HCT116 (cell line): ENCODE results near the gene ITGBL1. TPM values are rescaled to one million over a fixed set of nuclear protein-coding genes. Genes with fewer than 3 reads are reported as not detected.

ENCODE experiments used
- ATAC-seq: fragments of 200-7000 bp; cut with Tn5 transposase; 2 replicates; pipeline ENCODE4 v1.9.1; 2020; ENCODE audit warnings: mild to moderate bottlenecking, moderate library complexity
- BruUV-seq: library from RNA; stranded (reverse); fragments of 400-500 nt; replicated peaks from 2 replicates; lab custom pipeline; 2021; lab: Mats Ljungman, UMichigan
- CTCF ChIA-PET: fragments of 300-600 bp; sonication (Branson Sonifier 250); formaldehyde crosslinking; loops from one replicate; lab custom pipeline; 2021; ENCODE audit warnings: antibody characterized with exemption; lab: Charles Lee
- POLR2A ChIA-PET: fragments of 300-600, 350-600 bp; sonication (Branson Sonifier 250); formaldehyde crosslinking; loops from one replicate; lab custom pipeline; 2021; ENCODE audit warnings: antibody characterized with exemption; lab: Charles Lee
- RAD21 ChIA-PET, 2 experiments: fragments of 300-600 bp; sonication (Branson Sonifier 250); formaldehyde crosslinking; loops; one replicate each; lab custom pipeline; 2023; ENCODE audit warnings: low total read pairs in 2 of 2; ENCODE audit not compliant: uncharacterized antibody in 2 of 2, unreplicated experiment in 2 of 2, low non-redundant PET in 1 of 2; lab: Charles Lee
- DNase-seq: peaks from one replicate; pipeline ENCODE4 v3.0.0-alpha.2; 2010; ENCODE audit warnings: low read depth, low spot score
- H2AFZ ChIP-seq: fragments of 200-600 bp; shearing (Covaris generic), sonication (generic); 2 replicates; pipeline ENCODE4 v1.6.1; 2017; ENCODE audit warnings: low read depth, mixed run types, mixed read lengths, antibody characterized with exemption, low read length; ENCODE audit not compliant: poor library complexity, severe bottlenecking
- H3K27ac ChIP-seq: 2 replicates; pipeline ENCODE4 v1.5.1; 2012; ENCODE audit warnings: low read depth, low read length
- H3K27me3 ChIP-seq: fragments of 200-600 bp; sonication (generic); 2 replicates; pipeline ENCODE4 v1.6.1; 2016; ENCODE audit warnings: mixed run types, low read length, mixed read lengths; ENCODE audit not compliant: insufficient read depth
- H3K36me3 ChIP-seq, 2 experiments: fragments of 200-500 bp in 1 of 2; fragments of 200-600 bp in 1 of 2; sonication (Bioruptor generic) in 1 of 2; sonication (generic) in 1 of 2; 2 replicates each; pipeline versions ENCODE4 v1.5.1 to v1.6.1; 2014 to 2016; ENCODE audit warnings: low read length in 2 of 2, inconsistent platforms in 1 of 2, mixed read lengths in 1 of 2, mixed run types in 1 of 2; ENCODE audit not compliant: insufficient read depth in 2 of 2, control insufficient read depth in 1 of 2
- H3K4me1 ChIP-seq, 2 experiments: fragments of 200-600 bp in 1 of 2; sonication (generic) in 1 of 2; 2 replicates each; pipeline versions ENCODE4 v1.5.1 to v1.6.1; 2012 to 2017; ENCODE audit warnings: low read length in 2 of 2, inconsistent platforms in 1 of 2, mild to moderate bottlenecking in 1 of 2, mixed read lengths in 1 of 2, mixed run types in 1 of 2, moderate library complexity in 1 of 2; ENCODE audit not compliant: insufficient read depth in 2 of 2, control insufficient read depth in 1 of 2
- H3K4me2 ChIP-seq: fragments of 200-600 bp; sonication (generic); 2 replicates; pipeline ENCODE4 v1.6.1; 2017; ENCODE audit warnings: mixed run types, low read length, mixed read lengths
- H3K4me3 ChIP-seq, 2 experiments: fragments of 200-600 bp in 1 of 2; sonication (generic) in 1 of 2; replicated peaks in 1 of 2; 2 replicates each; pipeline ENCODE4 v1.5.1; 2011 to 2016; ENCODE audit warnings: low read length in 2 of 2, control low read depth in 1 of 2, low read depth in 1 of 2, mild to moderate bottlenecking in 1 of 2, mixed read lengths in 1 of 2, mixed run types in 1 of 2
- H3K79me2 ChIP-seq: fragments of 200-600 bp; sonication (generic); 2 replicates; pipeline ENCODE4 v1.6.1; 2017; ENCODE audit warnings: mild to moderate bottlenecking, mixed run types, low read length, moderate library complexity, mixed read lengths; ENCODE audit not compliant: insufficient read depth
- H3K9ac ChIP-seq: fragments of 200-600 bp; sonication (generic); 2 replicates; pipeline ENCODE4 v1.6.1; 2016; ENCODE audit warnings: low read length, mixed read lengths
- H3K9me2 ChIP-seq: fragments of 200-600 bp; sonication (generic), shearing (Covaris generic); 2 replicates; pipeline ENCODE4 v1.6.1; 2017; ENCODE audit warnings: mixed run types, mild to moderate bottlenecking, moderate library complexity; ENCODE audit not compliant: insufficient read depth
- H3K9me3 ChIP-seq, 2 experiments: fragments of 200-500 bp in 1 of 2; fragments of 200-600 bp in 1 of 2; sonication (Bioruptor generic) in 1 of 2; sonication (generic) in 1 of 2; 2 replicates each; pipeline ENCODE4 v1.6.1; 2014 to 2017; ENCODE audit warnings: low read length in 2 of 2, mixed read lengths in 2 of 2, inconsistent platforms in 1 of 2, low read depth in 1 of 2, mild to moderate bottlenecking in 1 of 2, mixed run types in 1 of 2, moderate library complexity in 1 of 2; ENCODE audit not compliant: control insufficient read depth in 1 of 2, insufficient read depth in 1 of 2
- H4K20me1 ChIP-seq: fragments of 200-600 bp; sonication (generic), shearing (Covaris generic); 2 replicates; pipeline ENCODE4 v1.6.1; 2017; ENCODE audit warnings: mixed run types, mild to moderate bottlenecking, moderate library complexity; ENCODE audit not compliant: insufficient read depth
- ATF3 ChIP-seq: IDR thresholded peaks from 2 replicates; pipeline ENCODE4 v1.6.1; 2012
- CBX3 ChIP-seq: IDR thresholded peaks from 2 replicates; pipeline ENCODE4 v1.6.1; 2012; ENCODE audit warnings: low read depth
- CEBPB ChIP-seq: IDR thresholded peaks from 2 replicates; pipeline ENCODE4 v1.6.1; 2012; ENCODE audit warnings: low read depth
- EGR1 ChIP-seq: IDR thresholded peaks from 2 replicates; pipeline ENCODE4 v1.6.1; 2012; ENCODE audit warnings: low read depth
- ELF1 ChIP-seq: IDR thresholded peaks from 2 replicates; pipeline ENCODE4 v1.6.1; 2012; ENCODE audit warnings: low read depth, borderline replicate concordance
- EZH2 ChIP-seq: fragments of 200-600 bp; sonication (generic); IDR thresholded peaks from 2 replicates; pipeline ENCODE4 v1.6.1; 2017; ENCODE audit warnings: antibody characterized with exemption, mixed run types
- JUND ChIP-seq: IDR thresholded peaks from 2 replicates; pipeline ENCODE4 v1.6.1; 2012
- MAX ChIP-seq: IDR thresholded peaks from 2 replicates; pipeline ENCODE4 v1.6.1; 2012
- POLR2A ChIP-seq: IDR thresholded peaks from 2 replicates; pipeline ENCODE4 v1.7.0; 2011; ENCODE audit warnings: borderline replicate concordance; ENCODE audit not compliant: insufficient read depth, insufficient read length; ENCODE audit errors: extremely low read depth
- SIN3A ChIP-seq: IDR thresholded peaks from 2 replicates; pipeline ENCODE4 v1.6.1; 2012; ENCODE audit warnings: low read depth
- SP1 ChIP-seq: IDR thresholded peaks from 2 replicates; pipeline ENCODE4 v1.6.1; 2012; ENCODE audit warnings: low read depth
- TCF7L2 ChIP-seq: IDR thresholded peaks from 2 replicates; pipeline ENCODE4 v1.7.0; 2011; ENCODE audit warnings: borderline replicate concordance, inconsistent platforms; ENCODE audit not compliant: insufficient read depth, insufficient read length; ENCODE audit errors: extremely low read depth
- YY1 ChIP-seq: IDR thresholded peaks from 2 replicates; pipeline ENCODE4 v1.6.1; 2011; ENCODE audit warnings: low read length, low read depth, moderate library complexity, mild to moderate bottlenecking; ENCODE audit not compliant: insufficient replicate concordance; ENCODE audit errors: extremely low read depth
- ZBTB33 ChIP-seq: IDR thresholded peaks from 2 replicates; pipeline ENCODE4 v1.6.1; 2011; ENCODE audit warnings: mild to moderate bottlenecking, low read length, moderate library complexity; ENCODE audit not compliant: insufficient replicate concordance; ENCODE audit errors: extremely low read depth
- ZNF274 ChIP-seq: fragments of 200-500 bp; sonication (Bioruptor generic); IDR thresholded peaks from 2 replicates; pipeline ENCODE4 v1.6.1; 2014; ENCODE audit warnings: mild to moderate bottlenecking, low read depth, low read length, inconsistent platforms
- intact Hi-C: fragments of 100-400 bp; cut with micrococcal nuclease; formaldehyde crosslinking; loops from 2 replicates; pipeline ENCODE4 v1.10.0; 2022
- total RNA-seq: library from RNA; stranded (reverse); gene quantifications from one replicate; pipeline ENCODE4 v1.2.1, GENCODE V29; 2021; ENCODE audit not compliant: unreplicated experiment

ITGBL1 gene
- total RNA-seq, 1 experiment from 2014 or later: 0.66 TPM

- Histone ChIP-seq H3K9me2 (no peaks in the 10 kb centered on the region), H3K4me1 (no peaks in the 10 kb centered on the region), H3K9me3 (no peaks in the 10 kb centered on the region; a peak in 1 of 4 replicates), H3K36me3 (no peaks in the 10 kb centered on the region), H2AFZ (no peak overlapping the region), H3K4me3 (no peak overlapping the region), H3K27ac (no peak overlapping the region), H3K4me2 (no peak overlapping the region), H3K9ac (no peak overlapping the region), H4K20me1 (no peaks in the 10 kb centered on the region), H3K27me3 (no peaks in the 10 kb centered on the region), H3K79me2 (no peaks in the 10 kb centered on the region)
- ATAC-seq (no peak), DNase-seq (no peak)
- RAD21 ChIA-PET: no interaction called here
- CTCF ChIA-PET: no interaction called here
- POLR2A ChIA-PET: no interaction called here
- intact Hi-C loops: no loop called here
- no TSS peak for BruUV-seq
- TF ChIP-seq SIN3A (no peak), EZH2 (no peak), MAX (no peak), CBX3 (no peak), ZNF274 (no peak), SP1 (no peak), EGR1 (no peak), POLR2A (no peak), JUND (no peak), TCF7L2 (no peak), ATF3 (no peak), CEBPB (no peak), ZBTB33 (no peak), ELF1 (no peak), YY1 (no peak)
Observed at GRCh38 chr13:101596803-101597202, 144.3 kb downstream of the ITGBL1 start.
